SIG-M5 treated with dmso at 0.1 percent for 504 hours (cell line): ENCODE measurements around the gene HES3.
"Not testable (repeated sequence)": the region's sequence is repeated elsewhere in the genome, so short reads cannot be mapped to it uniquely, and the experiment has no call there.

Experiments used
- DNase-seq: peaks from one replicate; lab custom pipeline; 2025; ENCODE audit not compliant: unreplicated experiment; lab: John Stamatoyannopoulos, UW

The HES3 gene

GRCh38 chr1:6218375-6219164, 25.4 kb upstream of the HES3 start:
- no peak for DNase-seq

- DNase-seq = not testable (repeated sequence)
These were observed 24.3 kb upstream of the HES3 start for GRCh38 chr1:6219641-6220040.

GRCh38 chr1:6220236-6220635, 23.7 kb upstream of the HES3 start:
- DNase-seq = peak; percentile 42

GRCh38 chr1:6221210-6221784, 22.7 kb upstream of the HES3 start:
- no peak for DNase-seq

- DNase-seq = no peak
These were observed 21.3 kb upstream of the HES3 start for GRCh38 chr1:6222636-6223035.

GRCh38 chr1:6223617-6224016, 20.4 kb upstream of the HES3 start:
- no peak for DNase-seq

GRCh38 chr1:6224718-6225117, 19.3 kb upstream of the HES3 start:
- no peak for DNase-seq

- no peak for DNase-seq
These were observed 18.3 kb upstream of the HES3 start for GRCh38 chr1:6225651-6226050.

- DNase-seq = no peak
These were observed 10.6 kb upstream of the HES3 start for GRCh38 chr1:6233376-6233775.

GRCh38 chr1:6234502-6235295, 9.3 kb upstream of the HES3 start:
- peak; percentile 27 for DNase-seq

GRCh38 chr1:6235296-6235677, 8.7 kb upstream of the HES3 start:
- no peak for DNase-seq

- no peak for DNase-seq
These were observed 6.9 kb upstream of the HES3 start for GRCh38 chr1:6237093-6237492.

GRCh38 chr1:6239213-6239752, 4.7 kb upstream of the HES3 start:
- DNase-seq = no peak

- DNase-seq = peak; percentile 49
These were observed 3.8 kb upstream of the HES3 start for GRCh38 chr1:6239950-6240768.

GRCh38 chr1:6241107-6241886, 2.7 kb upstream of the HES3 start:
- peak; percentile 10 for DNase-seq

GRCh38 chr1:6241887-6242740, 1.9 kb upstream of the HES3 start:
- DNase-seq = no peak

GRCh38 chr1:6243053-6243834, 735 bp upstream of the HES3 start:
- no peak for DNase-seq

GRCh38 chr1:6244401-6245049, 546 bp downstream of the HES3 start:
- DNase-seq = no peak
